Measurements from ENCODE around the gene SMAD5.

The SMAD5 gene

DNA sequence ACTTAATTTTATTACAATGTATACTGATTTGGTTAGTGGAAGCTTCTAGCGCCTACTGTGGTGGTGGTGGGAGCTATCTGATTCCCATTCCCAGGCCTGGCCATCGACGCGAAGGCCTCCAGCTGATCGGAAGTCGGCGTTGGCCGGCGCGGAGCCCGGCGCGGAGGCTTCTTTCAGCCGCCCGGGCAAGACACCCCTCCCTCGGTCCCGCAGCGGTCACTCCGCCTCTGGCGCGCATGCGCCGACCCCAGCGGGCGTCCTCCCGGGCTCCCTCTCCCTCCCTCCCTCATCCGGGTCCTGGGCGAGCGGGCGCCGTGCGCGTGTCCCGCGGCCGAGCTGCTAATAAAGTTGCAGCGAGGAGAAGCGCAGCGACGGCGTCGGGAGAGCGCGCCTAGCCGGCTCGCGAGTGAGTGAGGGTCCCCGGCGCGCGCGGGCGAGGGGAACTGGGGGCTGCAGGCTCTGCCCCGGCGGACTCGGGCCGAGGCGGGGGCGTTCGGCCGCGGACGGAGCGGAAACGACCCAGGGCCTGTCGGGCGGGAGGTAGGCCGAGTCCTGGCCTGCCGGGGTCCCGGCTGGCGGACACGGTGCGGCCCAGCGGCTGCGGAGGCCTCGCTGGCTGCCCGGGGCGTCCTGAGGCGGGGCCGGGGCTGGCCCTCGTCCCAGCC is at the start of gene SMAD5:
Gene SMAD5, plus strand, starts transcription at position 289 of the 665 bp plus-strand sequence. CDS start 20,916 bp downstream, outside the sequence.
- peak; percentile 75 for DNase-seq

DNA sequence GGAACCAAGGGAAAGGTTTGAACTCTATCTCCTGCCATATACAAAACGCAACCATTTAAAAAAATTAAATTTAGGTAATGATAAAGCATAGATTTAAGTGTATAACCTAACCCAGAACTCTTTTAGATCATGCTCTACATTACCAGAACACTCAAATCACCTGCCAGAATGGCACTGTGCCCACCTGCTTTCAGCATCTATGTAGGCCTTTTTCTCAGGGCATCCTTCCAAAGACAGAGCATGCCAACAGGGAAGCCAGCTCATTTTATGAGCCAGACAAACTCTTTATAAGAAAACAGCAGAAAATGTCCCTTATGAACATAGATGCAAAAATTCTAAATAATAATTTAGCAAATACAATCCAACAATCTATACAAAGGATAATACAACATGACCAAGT is 47.9 kb upstream of the SMAD5 start:
- DNase-seq: no peak

DNA sequence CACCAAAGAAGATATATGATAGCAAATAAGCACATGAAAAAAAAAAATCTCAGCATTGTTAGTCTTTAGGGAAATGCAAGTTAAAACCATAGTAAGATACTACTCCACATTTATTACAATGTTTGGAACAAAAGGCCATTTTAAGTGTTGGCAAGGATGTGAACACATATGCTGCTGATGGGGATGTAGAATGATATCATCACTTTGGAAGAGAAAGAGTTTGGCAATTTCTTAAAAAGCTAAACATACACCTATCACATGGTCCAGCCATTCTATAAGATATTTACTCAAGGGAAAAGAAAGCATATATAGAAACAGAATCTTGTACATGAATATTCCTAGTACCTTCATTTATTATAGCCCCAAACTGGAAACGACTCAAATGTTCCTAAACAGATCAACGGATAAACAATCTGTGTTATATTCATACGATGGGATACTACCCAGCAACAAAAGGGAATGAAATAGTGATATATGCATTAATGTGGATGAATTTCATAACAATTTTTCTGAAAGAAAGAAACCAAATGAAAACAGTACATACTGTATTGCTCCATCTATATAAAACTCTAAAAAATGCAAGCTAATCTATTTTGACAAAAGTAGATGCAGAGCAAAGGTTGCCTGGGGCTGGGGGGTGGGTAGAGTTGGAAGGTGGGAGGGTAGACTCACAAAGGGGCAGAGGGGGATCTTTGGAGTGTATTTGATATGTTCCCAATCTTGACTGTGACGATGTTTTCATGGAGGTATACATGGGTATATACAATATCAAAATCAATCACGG is 45.7 kb upstream of the SMAD5 start:
- no peak for DNase-seq

DNA sequence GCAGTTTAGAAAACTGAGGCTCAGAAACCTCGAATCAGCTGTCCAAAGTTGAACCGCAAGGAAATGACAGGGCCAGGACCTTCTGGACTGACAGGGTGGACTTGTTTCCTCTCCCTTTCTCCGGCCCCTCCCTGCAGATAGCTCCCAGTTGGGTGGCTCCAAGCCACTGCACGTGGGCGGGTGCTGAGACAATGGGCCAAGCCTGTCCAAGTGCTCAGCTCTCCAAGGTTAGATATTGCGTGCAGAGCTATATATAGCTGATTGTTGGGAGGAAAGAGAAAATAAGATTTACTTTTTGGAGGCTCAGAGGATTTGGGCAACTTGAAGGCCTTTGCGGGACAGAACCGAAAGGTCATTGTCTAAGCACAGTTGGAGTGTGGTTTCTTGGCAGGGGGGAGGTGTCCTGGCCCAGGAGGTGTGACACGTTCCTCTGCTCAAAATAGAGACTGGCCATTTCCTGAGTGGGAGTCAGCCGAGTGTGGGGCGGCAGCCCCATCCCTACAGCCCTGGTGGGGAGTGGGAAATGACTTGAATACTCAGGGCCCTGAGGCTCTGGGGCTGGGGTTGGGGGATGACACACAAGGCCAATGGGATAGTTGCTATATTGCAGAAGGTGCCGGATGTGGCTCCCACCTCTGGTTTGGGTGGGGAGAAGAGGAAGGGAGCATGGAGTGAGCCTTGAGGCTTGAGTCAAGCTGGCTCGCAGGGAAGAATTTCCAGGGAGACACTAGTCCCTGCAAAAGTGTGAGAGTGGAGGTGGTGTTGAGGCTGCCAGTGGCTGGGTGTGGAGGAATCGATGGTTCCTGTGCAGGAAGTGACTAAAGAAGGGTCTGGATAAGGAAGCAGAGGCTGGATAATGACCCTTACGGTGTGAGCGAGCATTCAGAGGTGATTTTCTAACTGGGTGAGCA is 44.4 kb upstream of the SMAD5 start:
- no peak for DNase-seq

DNA sequence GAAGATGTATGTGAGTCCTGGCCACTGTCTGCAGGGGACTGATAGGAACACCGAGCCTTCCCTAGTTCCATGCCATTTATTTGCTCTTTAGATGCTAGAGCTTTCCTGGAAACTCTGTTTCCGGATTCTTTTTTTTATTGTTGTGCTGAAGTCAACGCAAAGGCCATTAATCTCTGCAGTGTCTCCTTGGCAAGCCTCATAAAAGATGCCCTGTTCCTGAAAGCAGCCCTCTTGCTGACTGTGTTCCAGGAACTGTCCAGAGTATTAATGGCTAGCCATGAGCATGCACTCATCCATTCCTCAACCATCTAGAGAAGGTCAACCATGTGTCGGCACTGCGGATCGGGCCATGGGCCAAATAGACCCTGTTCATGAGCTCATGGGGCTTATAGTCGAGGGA is 42.9 kb upstream of the SMAD5 start:
- DNase-seq: no peak

DNA sequence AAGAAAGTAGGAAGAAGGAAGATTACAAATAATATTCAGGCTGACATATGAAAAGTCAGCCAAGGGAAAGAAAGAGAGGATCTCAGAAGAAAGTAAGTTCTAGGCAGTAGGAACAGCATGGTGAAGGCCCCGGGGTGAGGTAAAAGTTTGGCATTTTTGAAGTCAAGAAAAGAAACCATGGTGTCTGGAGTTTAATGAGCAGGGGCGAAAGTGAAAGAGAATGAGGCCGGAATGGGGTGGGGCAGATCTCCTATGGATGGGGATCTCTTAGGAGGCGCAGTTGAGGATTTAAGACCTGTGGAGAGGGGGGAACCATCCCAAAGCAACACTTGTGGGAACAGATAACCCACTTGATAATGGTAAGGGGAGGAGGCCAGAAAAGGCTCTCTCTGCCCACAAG is 42.3 kb upstream of the SMAD5 start:
- no peak for DNase-seq

DNA sequence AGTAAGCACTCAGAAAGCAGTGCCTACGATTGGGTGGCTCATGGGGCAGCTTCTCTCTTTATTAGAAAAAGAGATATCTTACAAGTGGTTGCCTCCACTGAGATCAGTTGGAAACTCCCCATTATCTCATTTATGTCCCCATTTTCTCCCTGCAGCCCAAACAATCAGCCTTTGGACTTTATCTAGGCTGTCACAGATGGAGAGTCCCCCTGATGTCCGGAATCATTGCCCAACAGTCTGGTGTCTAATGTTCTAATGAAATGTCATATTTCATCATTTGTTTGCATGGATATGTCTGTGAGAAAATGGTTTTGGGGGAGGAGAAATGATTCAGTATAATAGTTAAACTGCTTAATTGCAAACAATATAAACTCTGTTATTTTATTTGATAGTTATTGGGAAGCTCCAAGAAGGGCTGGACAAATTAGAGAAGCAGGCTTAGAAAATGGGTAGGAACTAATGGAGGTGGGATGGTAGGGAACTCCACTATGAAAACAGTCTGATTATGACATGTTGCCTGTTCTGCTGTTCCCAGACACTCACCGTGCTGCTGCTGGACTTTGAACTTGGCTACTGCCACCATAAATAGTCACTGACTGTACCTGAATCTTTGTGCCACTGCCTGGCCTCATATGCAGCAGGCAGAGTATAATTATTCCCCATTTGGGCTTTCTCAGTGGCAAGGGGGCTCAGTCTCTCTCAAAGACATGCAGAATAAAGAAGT is 38.3 kb upstream of the SMAD5 start:
- no peak for DNase-seq

DNA sequence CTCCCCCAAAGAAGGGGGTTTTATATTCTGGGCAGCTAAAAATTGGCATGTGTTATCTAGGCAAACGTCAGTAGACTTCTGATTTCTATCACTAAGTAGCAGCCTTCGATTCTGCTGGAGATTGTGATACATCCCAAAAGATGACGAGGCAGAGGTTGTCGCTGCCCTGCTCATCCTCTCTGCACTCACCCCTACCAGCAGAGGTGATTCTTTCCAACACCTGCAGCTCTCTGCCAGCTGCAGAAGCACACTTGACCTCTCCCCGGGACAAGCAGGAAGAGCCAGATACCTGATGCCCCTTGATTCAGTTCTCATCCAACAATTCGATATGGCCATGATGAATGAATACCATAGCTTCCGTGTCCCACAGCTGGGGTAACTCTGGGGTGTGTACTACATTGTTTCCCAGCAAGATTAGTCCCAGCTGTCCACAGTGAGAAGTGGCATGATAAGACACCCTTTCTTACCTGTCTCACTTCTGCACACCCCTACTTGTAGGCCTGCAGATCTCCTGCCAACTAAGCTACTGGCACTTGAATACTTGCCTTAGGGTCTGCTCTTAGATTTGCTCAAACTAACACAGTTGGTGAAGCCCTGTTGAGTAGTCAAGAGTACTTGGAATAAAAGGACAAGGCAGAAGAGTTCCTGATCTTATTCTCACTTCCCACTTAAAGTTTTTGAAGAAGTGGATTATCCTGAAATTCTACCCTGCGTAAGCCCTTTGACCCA is 37.6 kb upstream of the SMAD5 start:
- no peak for DNase-seq

DNA sequence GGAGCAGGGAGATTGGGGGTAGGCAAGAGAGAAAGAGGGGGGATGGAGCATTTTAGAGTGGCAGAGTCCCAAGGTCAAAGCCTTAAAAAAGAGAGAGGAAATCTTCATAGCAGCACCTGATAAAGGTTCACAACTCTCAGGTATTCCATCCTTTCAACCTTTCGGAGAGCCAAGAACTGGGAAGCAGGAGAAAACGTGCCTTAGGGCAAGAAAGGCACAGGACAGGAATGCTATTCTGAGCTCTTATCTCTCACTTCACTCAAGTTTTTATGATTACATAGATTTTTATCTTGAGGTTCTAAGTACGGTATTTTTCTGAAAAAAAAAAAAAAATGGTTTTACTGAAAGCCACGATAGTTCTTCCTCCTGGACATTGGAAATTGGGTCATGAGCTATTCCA is 34.5 kb upstream of the SMAD5 start:
- no peak for DNase-seq

DNA sequence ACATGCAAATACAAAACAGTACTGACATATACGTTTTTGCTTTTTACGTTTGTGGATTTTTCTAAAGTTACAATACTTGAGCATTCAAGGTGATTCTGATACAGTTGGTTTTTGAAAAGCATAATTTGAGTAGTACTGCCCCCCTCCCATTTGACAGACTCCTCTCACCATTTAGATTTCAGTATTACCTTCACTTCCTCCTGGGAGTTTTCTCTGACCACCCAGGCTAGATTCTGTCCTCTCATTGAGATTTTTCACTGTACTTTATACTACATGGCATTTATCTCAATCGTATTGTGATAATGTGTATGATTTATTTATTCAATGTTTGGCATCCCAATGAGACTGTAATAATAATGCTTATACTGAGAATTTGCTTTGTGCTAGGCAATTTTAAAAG is 32.8 kb upstream of the SMAD5 start:
- no peak for DNase-seq

DNA sequence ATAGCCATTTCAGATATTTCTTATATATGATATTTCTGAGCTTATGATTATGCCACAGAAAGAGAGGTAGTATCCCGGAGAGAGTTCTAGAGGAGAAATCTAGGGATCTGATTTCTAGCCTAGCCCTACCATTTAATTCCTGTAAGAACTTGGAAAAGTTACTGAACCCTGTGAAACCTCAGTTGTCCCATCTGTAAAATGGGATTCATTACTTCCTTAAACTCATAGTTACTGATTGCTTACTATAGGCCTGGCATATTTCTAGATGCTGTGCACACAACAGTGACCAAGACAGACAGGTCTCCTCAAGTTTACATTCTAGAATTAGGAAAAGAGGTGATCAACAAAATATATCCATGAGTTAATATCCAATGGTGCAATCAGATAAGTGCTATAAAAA is 30.8 kb upstream of the SMAD5 start:
- DNase-seq: no peak

DNA sequence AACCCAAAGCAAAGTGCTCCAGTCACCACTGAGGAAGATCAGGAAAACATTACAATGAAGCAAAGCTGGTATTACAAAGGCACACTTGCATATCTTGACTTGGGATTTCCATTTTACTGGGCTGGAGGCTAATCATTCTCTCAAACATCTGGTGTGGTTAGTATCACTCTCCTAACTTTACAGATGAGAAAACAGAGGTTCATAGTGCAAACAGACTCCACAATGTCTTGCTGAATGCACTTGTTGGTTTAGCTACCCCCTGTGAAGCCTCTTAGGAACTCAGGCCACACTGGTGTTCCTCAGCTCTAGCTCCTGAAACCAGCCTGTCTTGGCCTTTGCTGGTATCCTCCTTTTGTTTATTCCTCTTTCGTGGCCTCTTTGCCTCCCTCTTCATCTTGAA is 29.5 kb upstream of the SMAD5 start:
- DNase-seq: no peak

DNA sequence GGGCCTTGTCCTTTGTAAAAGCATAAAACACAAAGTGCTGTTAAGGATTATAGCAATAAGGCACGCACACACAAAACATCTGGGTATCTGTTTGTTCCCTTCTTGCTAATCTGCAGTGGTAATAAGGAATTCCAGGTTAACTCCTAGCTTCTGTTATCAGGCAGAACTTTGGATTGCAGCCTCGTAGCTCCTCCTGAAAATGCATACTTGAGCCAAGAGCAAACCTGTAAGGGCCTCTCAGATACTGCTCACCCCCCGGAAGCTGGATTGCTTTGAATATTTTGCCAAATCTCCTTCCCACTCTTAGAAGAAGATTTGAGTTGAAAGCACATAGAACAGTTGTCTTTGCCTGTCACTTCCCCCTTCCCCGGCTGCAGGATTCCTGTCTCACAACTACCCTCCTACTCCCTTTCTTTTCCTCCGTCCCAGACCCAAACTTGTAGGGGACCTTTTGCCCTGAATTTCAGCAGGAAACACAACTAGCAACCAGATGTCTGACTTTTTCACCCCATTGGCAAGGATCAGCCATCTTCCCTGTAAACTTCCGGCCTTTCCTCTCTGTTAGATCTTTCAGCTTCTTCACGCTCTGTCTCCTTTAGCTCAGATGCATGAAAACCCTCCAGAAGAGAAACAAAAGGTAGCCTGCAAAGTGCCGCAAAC is 28.2 kb upstream of the SMAD5 start:
- DNase-seq: no peak

DNA sequence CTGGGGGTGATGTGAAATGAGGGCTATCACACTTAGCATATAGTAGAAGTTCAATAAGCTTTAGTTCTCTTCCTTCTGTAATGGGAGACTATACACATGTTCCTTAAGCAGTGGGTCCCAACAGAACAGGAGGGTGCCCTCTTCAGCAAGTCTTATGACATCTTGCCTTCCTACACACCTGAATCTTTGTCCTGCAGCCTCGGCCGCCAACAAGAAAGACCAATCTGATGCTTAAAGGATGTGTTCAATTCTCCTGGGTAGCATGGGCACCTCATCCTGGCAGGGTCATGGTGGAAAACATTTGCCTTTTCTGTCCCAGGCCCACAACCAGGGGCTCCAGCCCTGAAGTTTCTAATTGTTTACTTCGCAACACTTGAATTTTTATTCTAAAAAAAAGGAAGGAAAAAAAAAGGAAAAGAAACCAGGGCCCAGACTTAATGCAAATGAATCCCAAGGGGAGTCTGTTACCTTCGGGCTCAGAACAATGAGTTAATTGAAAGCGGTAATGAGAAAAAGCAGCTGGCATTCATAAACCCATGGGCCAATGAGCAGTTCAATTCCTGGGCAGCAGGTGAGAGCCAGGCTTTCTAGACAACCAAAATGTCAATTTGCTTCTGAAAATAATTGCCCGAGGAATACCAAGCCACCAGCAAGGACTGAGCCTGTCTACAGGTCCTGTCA is 26.2 kb upstream of the SMAD5 start:
- no peak for DNase-seq

DNA sequence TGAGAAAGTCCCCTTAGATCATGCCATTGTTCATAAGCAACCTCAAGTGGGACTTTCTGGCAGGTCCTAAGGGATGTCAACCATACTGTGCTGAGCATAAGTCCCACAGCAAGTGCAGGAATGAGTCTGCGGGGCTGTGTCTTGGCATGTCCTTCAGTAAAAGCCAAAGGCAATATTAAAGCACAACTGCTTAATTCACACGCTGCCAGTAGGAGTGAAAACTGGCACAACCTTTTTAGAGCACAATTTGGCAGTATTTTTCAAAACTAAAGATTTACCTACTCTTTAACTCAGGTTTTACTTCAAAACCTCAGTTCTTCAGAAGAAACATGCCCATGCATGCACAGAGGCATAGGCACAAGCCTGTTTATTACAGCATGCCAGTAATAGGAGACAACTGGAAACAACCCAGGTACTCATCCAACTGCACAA is 24.4 kb upstream of the SMAD5 start:
- no peak for DNase-seq

DNA sequence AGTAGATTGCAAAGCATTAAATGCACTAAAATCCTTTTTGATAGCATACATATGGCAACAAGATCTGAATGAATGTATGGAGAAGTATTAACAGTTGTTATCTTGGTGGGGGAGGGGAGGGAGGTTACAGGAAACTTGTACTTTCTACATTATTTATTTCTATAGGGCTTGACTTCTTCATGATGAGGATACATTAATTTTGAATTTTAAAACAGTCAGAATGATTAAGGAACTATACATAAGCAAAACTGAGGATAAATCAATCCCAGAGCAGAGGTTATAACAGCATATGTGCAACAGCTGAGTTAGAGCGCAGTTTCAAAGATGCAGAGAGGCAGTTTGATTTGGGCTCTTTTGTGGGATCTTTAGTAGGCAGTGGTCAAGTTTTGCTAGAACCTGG is 23.9 kb upstream of the SMAD5 start:
- no peak for DNase-seq

DNA sequence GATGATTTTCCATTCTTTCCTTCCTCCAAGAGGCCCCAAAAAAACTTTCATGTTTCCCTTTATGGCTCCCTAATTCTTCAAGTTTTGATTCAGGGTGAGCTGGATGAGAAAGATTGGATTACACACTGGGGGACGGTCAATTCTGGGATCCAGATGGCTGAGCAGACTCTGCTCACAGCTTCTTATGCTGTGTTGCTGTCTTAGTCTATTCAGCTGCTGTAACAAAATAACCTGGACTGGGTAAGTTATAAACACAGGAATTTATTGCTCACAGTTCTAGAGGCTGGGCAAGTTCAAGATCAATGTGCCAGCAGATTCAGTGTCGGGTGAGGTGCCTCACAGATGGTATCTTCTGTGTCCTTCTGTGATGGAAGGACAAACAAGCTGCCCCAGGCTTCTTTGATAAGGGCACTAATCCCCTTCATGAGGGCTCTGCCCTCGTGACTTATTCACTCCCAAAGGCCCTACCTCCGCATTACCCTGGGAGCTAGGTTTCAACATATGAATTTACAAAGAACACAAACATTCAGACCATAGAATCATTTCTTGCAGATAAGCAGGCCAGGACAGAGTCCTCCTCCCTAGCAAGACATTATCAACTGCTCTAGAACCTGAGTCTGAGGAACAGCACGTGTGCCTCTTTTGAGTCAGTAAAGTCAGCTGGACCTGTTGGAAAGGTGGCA is 23.1 kb upstream of the SMAD5 start:
- DNase-seq: no peak

DNA sequence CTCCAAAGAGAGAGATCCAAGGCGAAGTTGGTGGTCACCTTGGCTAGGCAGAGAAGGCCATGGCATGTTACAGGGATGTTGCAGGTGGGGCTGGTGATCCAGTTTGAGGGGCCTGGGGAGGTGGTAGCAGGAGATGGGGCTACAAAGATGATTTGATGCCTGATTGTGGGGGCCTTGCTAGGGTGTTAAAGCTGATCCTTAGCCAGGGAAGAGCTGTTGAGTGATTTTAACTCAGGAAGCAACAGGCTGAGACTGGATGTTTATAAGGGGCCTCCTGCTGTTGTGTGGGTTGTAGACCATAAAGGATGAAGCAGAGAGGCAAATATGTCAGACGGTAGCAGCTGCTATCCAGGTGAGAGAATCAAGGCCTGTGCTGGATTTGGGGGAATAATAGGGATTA is 19.0 kb upstream of the SMAD5 start:
- no peak for DNase-seq

DNA sequence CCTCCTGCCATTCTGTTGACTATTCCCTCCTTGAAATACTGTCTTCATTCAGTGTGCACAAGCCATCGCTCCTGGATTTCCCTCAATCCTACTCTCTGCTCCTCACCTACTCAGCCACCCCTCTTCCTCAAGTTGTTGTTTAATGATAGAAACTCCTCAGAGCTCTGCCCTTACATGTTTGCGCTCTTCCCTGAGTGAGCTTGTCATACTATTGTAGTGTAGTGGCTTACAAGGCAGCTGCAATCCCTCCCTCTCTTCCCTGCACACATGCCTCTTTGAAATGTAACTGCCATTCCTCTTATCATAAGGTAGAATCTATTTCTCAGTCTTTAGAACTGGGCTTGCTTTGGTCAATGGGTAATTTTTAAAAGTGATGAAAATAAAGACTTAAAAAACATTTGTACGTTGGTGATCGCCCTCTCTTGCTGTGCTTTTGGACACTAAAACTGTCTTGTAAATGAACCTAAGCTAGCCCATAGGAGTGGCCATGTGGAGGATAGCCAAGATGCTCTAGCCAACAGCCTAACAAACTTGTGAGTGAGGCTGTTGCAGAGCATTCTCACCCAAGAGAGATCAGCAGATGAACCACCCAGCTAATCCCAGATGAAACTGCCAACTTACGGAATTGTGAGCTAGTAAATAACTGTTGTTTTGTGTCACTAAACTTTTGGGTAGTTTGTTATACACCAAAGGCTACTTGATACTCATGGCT is 18.1 kb upstream of the SMAD5 start:
- no peak for DNase-seq

Data from activated CD4-positive, CD25-positive, alpha-beta regulatory T cell treated with anti-CD3 and anti-CD28 coated beads, Interleukin-2, amount 50 U/mL, for 72 hours (primary cell).